IMR-90 (cell line): ENCODE data around the gene VAV3. TPM values are rescaled to one million over a fixed set of nuclear protein-coding genes. Genes with fewer than 3 reads are reported as not detected.
"Not testable (repeated sequence)": the region's sequence is repeated elsewhere in the genome, so short reads cannot be mapped to it uniquely, and the experiment has no call there.

Experiments used
- ATAC-seq: fragments of 200-7000 bp; cut with Tn5 transposase; 2 replicates; pipeline ENCODE4 v1.9.1; 2020; ENCODE audit warnings: low read depth, mild to moderate bottlenecking, moderate library complexity
- BruUV-seq: library from RNA; stranded (reverse); fragments of 400-500 nt; replicated peaks from 2 replicates; lab custom pipeline; 2021; lab: Mats Ljungman, UMichigan
- CTCF ChIA-PET: fragments of 300-600 bp; formaldehyde crosslinking; extraction: SDS; loops from one replicate; lab custom pipeline; 2021; ENCODE audit warnings: antibody characterized with exemption; lab: Yijun Ruan, JAX
- POLR2A ChIA-PET: fragments of 300-600 bp; sonication (Branson Sonifier 250); formaldehyde crosslinking; loops from one replicate; lab custom pipeline; 2022; ENCODE audit warnings: antibody characterized with exemption; ENCODE audit not compliant: unreplicated experiment; lab: Charles Lee
- DNase-seq: peaks from one replicate; pipeline ENCODE4 v3.0.0; 2013
- H2AFZ ChIP-seq: replicated peaks from 2 replicates; pipeline ENCODE3; 2013; ENCODE audit warnings: low read length, mild to moderate bottlenecking; ENCODE audit not compliant: poor library complexity
- H2AK5ac ChIP-seq: 2 replicates; pipeline ENCODE4 v1.6.1; 2013; ENCODE audit warnings: low read depth, low read length, inconsistent platforms
- H2AK9ac ChIP-seq: replicated peaks from 2 replicates; pipeline ENCODE3; 2013; ENCODE audit warnings: mild to moderate bottlenecking, low read depth, low read length, moderate library complexity; ENCODE audit not compliant: poor library complexity
- H2BK120ac ChIP-seq: 2 replicates; pipeline ENCODE4 v1.6.1; 2013; ENCODE audit warnings: low read depth, low read length, inconsistent platforms
- H2BK15ac ChIP-seq: 3 replicates; pipeline ENCODE4 v1.6.1; 2013; ENCODE audit warnings: low read depth, low read length, inconsistent platforms
- H2BK20ac ChIP-seq: 2 replicates; pipeline ENCODE4 v1.6.1; 2013; ENCODE audit warnings: low read depth, mild to moderate bottlenecking, inconsistent platforms, low read length, moderate library complexity
- H2BK5ac ChIP-seq: 2 replicates; pipeline ENCODE4 v1.6.1; 2013; ENCODE audit warnings: mild to moderate bottlenecking, low read depth, low read length, inconsistent platforms; ENCODE audit not compliant: poor library complexity, severe bottlenecking
- H3K14ac ChIP-seq: replicated peaks from 2 replicates; pipeline ENCODE4 v1.6.1; 2013; ENCODE audit warnings: low read depth, low read length, inconsistent platforms
- H3K18ac ChIP-seq: 2 replicates; pipeline ENCODE4 v1.6.1; 2013; ENCODE audit warnings: low read depth, low read length, control low read depth
- H3K23ac ChIP-seq: 2 replicates; pipeline ENCODE4 v1.6.1; 2013; ENCODE audit warnings: low read depth, low read length, inconsistent platforms
- H3K27ac ChIP-seq: 2 replicates; pipeline ENCODE4 v1.5.1; 2013; ENCODE audit warnings: mild to moderate bottlenecking, control low read depth, low read length; ENCODE audit not compliant: insufficient read depth
- H3K27me3 ChIP-seq: 2 replicates; pipeline ENCODE4 v1.6.1; 2013; ENCODE audit warnings: low read length; ENCODE audit not compliant: control insufficient read depth, insufficient read depth
- H3K36me3 ChIP-seq: 2 replicates; pipeline ENCODE4 v1.6.1; 2013; ENCODE audit warnings: low read length, mixed read lengths; ENCODE audit not compliant: control insufficient read depth, insufficient read depth
- H3K4ac ChIP-seq: 2 replicates; pipeline ENCODE4 v1.6.1; 2013; ENCODE audit warnings: low read depth, low read length, inconsistent platforms
- H3K4me1 ChIP-seq: 2 replicates; pipeline ENCODE4 v1.6.1; 2013; ENCODE audit warnings: low read length, mixed read lengths; ENCODE audit not compliant: control insufficient read depth, insufficient read depth
- H3K4me2 ChIP-seq: 2 replicates; pipeline ENCODE4 v1.6.1; 2013; ENCODE audit warnings: low read depth, mild to moderate bottlenecking, control low read depth, low read length, moderate library complexity
- H3K4me3 ChIP-seq: 2 replicates; pipeline ENCODE4 v1.5.1; 2013; ENCODE audit warnings: low read depth, mild to moderate bottlenecking, control low read depth, low read length, moderate library complexity; ENCODE audit not compliant: insufficient read depth
- H3K56ac ChIP-seq: 2 replicates; pipeline ENCODE4 v1.6.1; 2013; ENCODE audit warnings: low read length, inconsistent platforms; ENCODE audit not compliant: insufficient read depth; ENCODE audit errors: extremely low read depth
- H3K79me1 ChIP-seq, 2 experiments: 2 replicates each; pipeline ENCODE4 v1.6.1; 2013; ENCODE audit warnings: low read length in 2 of 2, inconsistent platforms in 1 of 2, low read depth in 1 of 2
- H3K9ac ChIP-seq: 2 replicates; pipeline ENCODE4 v1.6.1; 2013; ENCODE audit warnings: low read depth, low read length, control low read depth
- H3K9me1 ChIP-seq: 2 replicates; pipeline ENCODE4 v1.6.1; 2013; ENCODE audit warnings: low read length, inconsistent platforms; ENCODE audit not compliant: insufficient read depth
- H3K9me3 ChIP-seq: 2 replicates; pipeline ENCODE4 v1.6.1; 2013; ENCODE audit warnings: low read length; ENCODE audit not compliant: control insufficient read depth, insufficient read depth
- H4K20me1 ChIP-seq: 2 replicates; pipeline ENCODE4 v1.6.1; 2013; ENCODE audit warnings: low read length, inconsistent platforms; ENCODE audit not compliant: insufficient read depth
- H4K5ac ChIP-seq: 2 replicates; pipeline ENCODE4 v1.6.1; 2013; ENCODE audit warnings: mild to moderate bottlenecking, low read depth, low read length, control low read depth
- H4K8ac ChIP-seq, 2 experiments: 2 replicates each; pipeline ENCODE4 v1.6.1; 2013; ENCODE audit warnings: low read depth in 2 of 2, low read length in 2 of 2, control low read depth in 1 of 2, inconsistent platforms in 1 of 2
- H4K91ac ChIP-seq: 2 replicates; pipeline ENCODE4 v1.6.1; 2013; ENCODE audit warnings: low read depth, low read length, inconsistent platforms; ENCODE audit not compliant: insufficient read depth
- POLR2A ChIP-seq: IDR thresholded peaks from 2 replicates; pipeline ENCODE4 v1.6.1; 2012; ENCODE audit warnings: mild to moderate bottlenecking, low read depth, low read length
- RAD21 ChIP-seq: IDR thresholded peaks from 2 replicates; pipeline ENCODE4 v1.6.1; 2012; ENCODE audit warnings: low read length, improper control_type of control experiment
- RCOR1 ChIP-seq: IDR thresholded peaks from 2 replicates; pipeline ENCODE4 v1.6.1; 2012; ENCODE audit warnings: mild to moderate bottlenecking, low read length, improper control_type of control experiment; ENCODE audit not compliant: insufficient replicate concordance
- SMC3 ChIP-seq: fragments of 150-350 bp; IDR thresholded peaks from 2 replicates; pipeline ENCODE4 v1.6.1; 2016; ENCODE audit warnings: low read depth, mild to moderate bottlenecking, antibody characterized with exemption, low read length, moderate library complexity
- WGBS, 2 experiments: methylation state at CpG; one replicate each; pipeline versions ENCODE4 v1.1.5 to v1.1.7; 2013; ENCODE audit warnings: missing lambda C conversion rate in 2 of 2; ENCODE audit not compliant: insufficient read length in 1 of 2; ENCODE audit errors: extremely low coverage in 2 of 2; 5-methylcytosine and 5-hydroxymethylcytosine counted together
- dilution Hi-C: fragments of 300-500 bp; cut with HindIII; formaldehyde crosslinking; loops from one replicate; pipeline ENCODE4 v1.14.3; 2018; ENCODE audit warnings: low sequenced_read_pairs; ENCODE audit not compliant: unreplicated experiment
- in situ Hi-C: fragments of 300-500 bp; cut with MboI; formaldehyde crosslinking; loops from 3 replicates; pipeline ENCODE4 v1.14.3; 2019; ENCODE audit warnings: low sequenced_read_pairs, inconsistent platforms, mixed read lengths
- intact Hi-C: fragments of 100-400 bp; cut with micrococcal nuclease; formaldehyde crosslinking; loops from 2 replicates; pipeline ENCODE4 v1.10.0; 2022
- polyA plus RNA-seq, 3 experiments: library from polyadenylated mRNA; depleted of rRNA; stranded (reverse); fragments of >200 nt; gene quantifications; 2 replicates each; pipeline ENCODE4 v1.2.3, GENCODE V29; 2012; ENCODE audit warnings: low replicate concordance in 1 of 3
- total RNA-seq: library from RNA; depleted of rRNA; stranded (reverse); fragments of >200 nt; gene quantifications from 2 replicates; pipeline ENCODE4 v1.2.3, GENCODE V29; 2012

Gene VAV3
- total and polyA plus RNA-seq, 2 of the 4 experiments (the other 2 are of a cell fraction) = 0.12 to 0.18 TPM

DNA sequence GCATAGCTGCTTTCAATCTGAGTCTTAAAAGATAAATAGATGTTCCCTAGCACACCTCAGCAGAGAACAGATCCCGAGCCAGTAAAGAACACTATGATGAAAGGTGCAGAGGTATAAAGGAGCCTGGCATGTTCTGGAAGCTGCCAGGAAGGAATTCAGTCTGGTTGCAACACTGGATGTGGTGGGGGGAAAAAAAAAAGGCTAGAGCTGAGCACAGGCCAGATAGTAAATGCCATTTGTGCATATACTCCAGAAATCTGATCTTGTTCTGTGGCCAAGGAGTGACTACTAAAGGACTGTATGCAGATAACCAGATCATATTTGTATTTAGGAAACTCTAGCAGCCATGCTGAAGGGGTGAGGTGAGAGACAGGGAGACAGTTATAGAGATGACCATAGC, 240.3 kb downstream of the VAV3 start:
- CTCF ChIA-PET = no interaction called here
- Histone ChIP-seq H4K20me1 (no peaks in the 10 kb centered on the region), H2AK9ac (no peak overlapping the region), H2BK5ac (no peak overlapping the region), H3K9ac (no peak overlapping the region), H4K5ac (no peak overlapping the region), H3K56ac (no peak overlapping the region), H3K4me1 (no peaks in the 10 kb centered on the region), H2BK20ac (no peak overlapping the region), H4K91ac (no peak overlapping the region), H3K9me1 (no peaks in the 10 kb centered on the region), H3K4ac (no peak overlapping the region), H2AK5ac (no peak overlapping the region), H3K14ac (no peak overlapping the region), H3K4me3 (no peak overlapping the region), H3K27ac (no peak overlapping the region), H2BK15ac (no peak overlapping the region), H3K27me3 (no peaks in the 10 kb centered on the region), H3K79me1 (no peaks in the 10 kb centered on the region), H3K36me3 (no peaks in the 10 kb centered on the region), H3K23ac (no peak overlapping the region), H2AFZ (no peak overlapping the region), H4K8ac (no peak overlapping the region), H2BK120ac (no peak overlapping the region), H3K9me3 (no peaks in the 10 kb centered on the region), H3K4me2 (no peak overlapping the region), H3K18ac (no peak overlapping the region)
- ATAC-seq (no peak), DNase-seq (no peak)
- no CpG with 5 or more reads among the region's 1 CpG for WGBS, 2 experiments
- intact Hi-C loops = no loop called here
- POLR2A ChIA-PET = no interaction called here
- TF ChIP-seq SMC3 (no peak), POLR2A (no peak), RAD21 (no peak), RCOR1 (no peak)
- in situ Hi-C loops = no loop called here
- dilution Hi-C loops = no loop called here
- no TSS peak for BruUV-seq

DNA sequence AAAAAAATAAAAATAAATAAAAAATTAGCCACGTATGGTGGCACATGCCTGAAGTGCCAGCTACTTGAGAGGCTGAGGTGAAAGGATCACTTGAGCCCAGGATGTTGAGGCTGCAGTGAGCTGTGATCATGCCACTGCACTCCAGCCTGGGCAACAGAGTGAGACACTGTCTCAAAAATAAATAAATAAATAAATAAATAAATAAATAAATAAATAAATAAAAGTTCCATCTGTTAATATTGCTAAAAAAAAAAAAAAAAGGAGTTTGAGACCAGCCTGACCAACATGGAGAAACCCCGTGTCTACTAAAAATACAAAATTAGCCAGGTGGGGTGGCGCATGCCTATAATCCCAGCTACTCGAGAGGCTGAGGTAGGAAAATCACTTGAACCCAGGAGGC, 244.8 kb downstream of the VAV3 start:
- H4K8ac ChIP-seq, H3K36me3 ChIP-seq, H3K27me3 ChIP-seq, H4K5ac ChIP-seq, CTCF ChIA-PET, in situ Hi-C loops, intact Hi-C loops, DNase-seq, H3K4ac ChIP-seq, H4K20me1 ChIP-seq, H2BK5ac ChIP-seq, H3K4me3 ChIP-seq, H2BK120ac ChIP-seq, H2AFZ ChIP-seq, H4K91ac ChIP-seq, ATAC-seq, H3K9me3 ChIP-seq, H2BK20ac ChIP-seq, H2AK5ac ChIP-seq, H2BK15ac ChIP-seq, H3K56ac ChIP-seq, H3K18ac ChIP-seq, H3K9me1 ChIP-seq, H3K27ac ChIP-seq, H3K14ac ChIP-seq, H3K23ac ChIP-seq, dilution Hi-C loops, BruUV-seq, H2AK9ac ChIP-seq, POLR2A ChIA-PET, H3K4me1 ChIP-seq, H3K9ac ChIP-seq, H3K4me2 ChIP-seq, H3K79me1 ChIP-seq: not testable (repeated sequence)
- WGBS, 2 experiments = 90% methylated on average over 2 of the region's 4 CpGs; no CpG with 5 or more reads in 1 of the 2 experiments
